Right lung (tissue), 5 donors: ENCODE data around the gene LUC7L. TPM values are rescaled to one million over a fixed set of nuclear protein-coding genes. Genes with fewer than 3 reads are reported as not detected.

Experiments
- DNase-seq, 2 donors: peaks; one replicate each; pipeline ENCODE4 v3.0.0-alpha.2; 2013
- polyA plus RNA-seq, 5 donors: library from polyadenylated mRNA; unstranded; fragments of 120-200 nt; gene quantifications; one replicate each; pipeline versions ENCODE4 v1.2.1 to v1.2.3, GENCODE V29; 2013; ENCODE audit warnings: inconsistent platforms in 1 of 5, low replicate concordance in 1 of 5; ENCODE audit not compliant: insufficient read length in 5 of 5, insufficient read depth in 1 of 5

LUC7L gene
- polyA plus RNA-seq, 5 donors, result 121 to 164 (median 135) TPM

- DNase-seq, result no peak
Measured at GRCh38 chr16:149024-149660, 80.1 kb downstream of the LUC7L start.

GRCh38 chr16:146646-147045 lies 82.6 kb downstream of the LUC7L start:
- no peak for DNase-seq

GRCh38 chr16:144797-145252 lies 84.4 kb downstream of the LUC7L start:
- DNase-seq, result no peak

GRCh38 chr16:143456-143855 lies 85.8 kb downstream of the LUC7L start:
- no peak for DNase-seq

GRCh38 chr16:143047-143446 lies 86.2 kb downstream of the LUC7L start:
- DNase-seq, result no peak

DNA sequence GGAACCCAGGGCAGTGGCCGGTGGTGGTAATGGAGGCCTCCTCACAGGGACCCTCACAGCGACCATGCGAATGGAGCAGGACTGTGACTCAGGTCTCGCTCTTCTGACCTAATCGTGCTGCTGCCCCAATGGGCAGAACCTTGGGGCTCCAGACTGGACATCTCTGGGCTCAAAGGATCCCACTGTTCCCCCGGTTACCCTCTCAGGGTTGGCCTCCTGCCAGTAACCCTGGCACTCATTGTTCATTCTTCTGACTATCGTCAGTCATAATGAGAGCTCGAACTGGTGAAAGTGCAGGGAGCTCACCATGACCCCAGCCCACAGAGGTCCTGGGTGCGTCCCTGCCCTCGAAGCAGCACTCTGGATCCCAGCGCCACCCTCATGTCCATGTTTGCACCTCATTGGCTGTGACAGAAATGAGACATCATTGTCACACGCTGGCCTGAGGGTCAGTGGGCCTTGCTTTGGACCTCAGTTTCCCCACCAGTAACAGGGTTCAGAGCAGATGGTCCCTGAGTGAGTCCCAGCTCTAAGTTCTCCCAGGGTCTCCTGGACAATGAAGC lies 86.8 kb downstream of the LUC7L start:
- DNase-seq, result no peak

DNA sequence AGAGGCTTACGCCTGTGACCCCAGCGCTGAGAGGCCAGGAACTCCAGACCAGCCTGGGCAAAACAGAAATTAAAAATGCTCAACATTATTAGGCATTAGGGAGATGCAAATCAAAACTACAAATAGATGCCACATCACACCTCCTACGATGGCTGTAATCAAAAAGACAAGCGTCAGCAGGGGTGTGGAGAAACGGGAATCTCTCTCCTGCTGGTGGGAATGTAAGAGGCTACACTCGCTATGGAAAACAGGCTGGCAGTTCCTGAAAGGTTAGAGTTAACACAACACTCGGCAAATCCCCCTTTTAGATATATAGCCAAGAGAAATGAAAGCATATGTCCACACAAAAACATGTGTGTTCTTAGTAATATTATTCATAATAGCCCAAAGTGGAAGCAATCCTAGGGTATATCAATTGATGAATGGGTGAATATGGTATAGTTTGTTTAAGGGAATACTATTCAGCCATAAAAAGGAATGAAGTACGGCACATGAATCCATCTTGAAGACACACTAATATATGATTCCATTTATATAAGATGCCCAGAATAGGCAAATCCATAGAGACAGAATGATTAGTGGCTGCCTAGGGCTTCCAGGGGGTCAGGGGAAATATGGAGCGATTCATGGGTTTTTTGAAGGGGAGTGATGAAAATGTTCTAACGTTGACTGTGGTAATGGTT lies 88.9 kb downstream of the LUC7L start:
- DNase-seq, result no peak

Other genes with a start within 250 kb of the LUC7L start
- 10 to 100 TPM in 3 of 5 donors, 1 to 10 TPM in 2; 9.0 to 13.7 (median 10.6) TPM for gene POLR3K, start 175.8 kb downstream of the LUC7L start, polyA plus RNA-seq
- 10 to 100 TPM; 35.8 to 57.7 (median 37.3) TPM for gene SNRNP25, start 175.6 kb downstream of the LUC7L start, polyA plus RNA-seq
- gene RHBDF1, start 156.8 kb downstream of the LUC7L start, polyA plus RNA-seq, result 10 to 100 TPM; 32.1 to 48.2 (median 43.1) TPM
- gene MPG, start 151.2 kb downstream of the LUC7L start, polyA plus RNA-seq, result 10 to 100 TPM; 19.5 to 50.8 (median 26.3) TPM
- gene NPRL3, start 90.8 kb downstream of the LUC7L start, polyA plus RNA-seq, result 10 to 100 TPM; 26.8 to 37.3 (median 30.2) TPM
- gene HBZ, start 76.8 kb downstream of the LUC7L start, polyA plus RNA-seq, result 1 to 10 TPM in 4 of 5 donors, under 1 TPM in 1; 0.69 to 6.9 (median 4.8) TPM
- 10 to 100 TPM in 2 of 5 donors, 1 to 10 TPM in 3; 2.4 to 19.6 (median 7.0) TPM for gene HBM, start 63.5 kb downstream of the LUC7L start, polyA plus RNA-seq
- gene HBA2, start 56.6 kb downstream of the LUC7L start, polyA plus RNA-seq, result 1,000 to 10,000 TPM; 1,399 to 4,244 (median 2,803) TPM
- 1,000 to 10,000 TPM in 4 of 5 donors, 100 to 1,000 TPM in 1; 605 to 2,429 (median 1,859) TPM for gene HBA1, start 52.8 kb downstream of the LUC7L start, polyA plus RNA-seq
- 1 to 10 TPM in 3 of 5 donors, under 1 TPM in 2; 0.36 to 1.9 (median 1.1) TPM for gene HBQ1, start 49.0 kb downstream of the LUC7L start, polyA plus RNA-seq
- gene FAM234A, start 5.4 kb upstream of the LUC7L start, polyA plus RNA-seq, result 10 to 100 TPM; 43.7 to 60.7 (median 49.0) TPM
- 1 to 10 TPM; 2.0 to 5.4 (median 4.8) TPM for gene RGS11, start 46.5 kb upstream of the LUC7L start, polyA plus RNA-seq
- gene ARHGDIG, start 51.1 kb upstream of the LUC7L start, polyA plus RNA-seq, result 1 to 10 TPM in 2 of 5 donors, under 1 TPM in 3; 0.33 to 2.4 (median 0.69) TPM
- under 1 TPM; 0.25 to 0.99 (median 0.49) TPM for gene PDIA2, start 53.7 kb upstream of the LUC7L start, polyA plus RNA-seq
- 10 to 100 TPM; 12.0 to 23.1 (median 17.7) TPM for gene AXIN1, start 123.3 kb upstream of the LUC7L start, polyA plus RNA-seq
- gene MRPL28, start 141.1 kb upstream of the LUC7L start, polyA plus RNA-seq, result 10 to 100 TPM; 44.1 to 67.7 (median 48.7) TPM
- gene PGAP6, start 152.5 kb upstream of the LUC7L start, polyA plus RNA-seq, result 10 to 100 TPM; 32.5 to 52.5 (median 37.7) TPM
- gene NME4, start 167.8 kb upstream of the LUC7L start, polyA plus RNA-seq, result 100 to 1,000 TPM; 155 to 247 (median 168) TPM
- gene DECR2, start 172.4 kb upstream of the LUC7L start, polyA plus RNA-seq, result 10 to 100 TPM in 3 of 5 donors, 1 to 10 TPM in 2; 7.9 to 27.0 (median 14.4) TPM
- 10 to 100 TPM; 42.7 to 56.7 (median 51.9) TPM for gene RAB11FIP3, start 196.2 kb upstream of the LUC7L start, polyA plus RNA-seq